GM18508 (cell line): ENCODE data around the gene ZNF354B.
"Not testable (repeated sequence)": the region's sequence is repeated elsewhere in the genome, so short reads cannot be mapped to it uniquely, and the experiment has no call there.

Experiments
- ATAC-seq: cut with Tn5 transposase; IDR thresholded peaks from one replicate; pipeline ENCODE4 v1.9.1; 2021; ENCODE audit warnings: moderate number of reproducible peaks; ENCODE audit not compliant: insufficient read depth, unreplicated experiment

Gene ZNF354B

GRCh38 chr5:178859625-178860521 is at the start of gene ZNF354B:
Gene ZNF354B (plus strand): TSS chr5:178859953. CDS start chr5:178861048, 1,095 bp downstream.
- ATAC-seq: peak; percentile 97

GRCh38 chr5:178817506-178817905 is 42.2 kb upstream of the ZNF354B start:
- ATAC-seq: no peak

- no peak for ATAC-seq
Measured at GRCh38 chr5:178818094-178818493, 41.7 kb upstream of the ZNF354B start.

- no peak for ATAC-seq
Measured at GRCh38 chr5:178820001-178820400, 39.8 kb upstream of the ZNF354B start.

GRCh38 chr5:178825444-178825843 is 34.3 kb upstream of the ZNF354B start:
- ATAC-seq: no peak

GRCh38 chr5:178826216-178826615 is 33.5 kb upstream of the ZNF354B start:
- no peak for ATAC-seq

- no peak for ATAC-seq
Measured at GRCh38 chr5:178827636-178828035, 32.1 kb upstream of the ZNF354B start.

GRCh38 chr5:178831049-178831448 is 28.7 kb upstream of the ZNF354B start:
- ATAC-seq: no peak

- no peak for ATAC-seq
Measured at GRCh38 chr5:178832618-178833201, 27.0 kb upstream of the ZNF354B start.

GRCh38 chr5:178836628-178837027 is 23.1 kb upstream of the ZNF354B start:
- no peak for ATAC-seq

GRCh38 chr5:178838695-178839318 is 20.9 kb upstream of the ZNF354B start:
- ATAC-seq: not testable (repeated sequence)

- no peak for ATAC-seq
Measured at GRCh38 chr5:178839319-178839704, 20.4 kb upstream of the ZNF354B start.

GRCh38 chr5:178840399-178840798 is 19.4 kb upstream of the ZNF354B start:
- ATAC-seq: not testable (repeated sequence)

- no peak for ATAC-seq
Measured at GRCh38 chr5:178849316-178849715, 10.4 kb upstream of the ZNF354B start.

GRCh38 chr5:178851951-178852350 is 7.8 kb upstream of the ZNF354B start:
- no peak for ATAC-seq

GRCh38 chr5:178854284-178854683 is 5.5 kb upstream of the ZNF354B start:
- ATAC-seq: no peak

- not testable (repeated sequence) for ATAC-seq
Measured at GRCh38 chr5:178860615-178861014, 862 bp downstream of the ZNF354B start.

- no peak for ATAC-seq
Measured at GRCh38 chr5:178861627-178862026, 1.9 kb downstream of the ZNF354B start.

- ATAC-seq: no peak
Measured at GRCh38 chr5:178866946-178867345, 7.2 kb downstream of the ZNF354B start.

- ATAC-seq: no peak
Measured at GRCh38 chr5:178869577-178869976, 9.8 kb downstream of the ZNF354B start.

- ATAC-seq: no peak
Measured at GRCh38 chr5:178870411-178870810, 10.7 kb downstream of the ZNF354B start.
